HG03159 (cell line): ENCODE data around the gene OR11L1.

ENCODE experiments used
- ATAC-seq: cut with Tn5 transposase; IDR thresholded peaks from one replicate; pipeline ENCODE4 v1.9.1; 2021; ENCODE audit warnings: mild to moderate bottlenecking, moderate library complexity; ENCODE audit not compliant: unreplicated experiment

Gene OR11L1

DNA sequence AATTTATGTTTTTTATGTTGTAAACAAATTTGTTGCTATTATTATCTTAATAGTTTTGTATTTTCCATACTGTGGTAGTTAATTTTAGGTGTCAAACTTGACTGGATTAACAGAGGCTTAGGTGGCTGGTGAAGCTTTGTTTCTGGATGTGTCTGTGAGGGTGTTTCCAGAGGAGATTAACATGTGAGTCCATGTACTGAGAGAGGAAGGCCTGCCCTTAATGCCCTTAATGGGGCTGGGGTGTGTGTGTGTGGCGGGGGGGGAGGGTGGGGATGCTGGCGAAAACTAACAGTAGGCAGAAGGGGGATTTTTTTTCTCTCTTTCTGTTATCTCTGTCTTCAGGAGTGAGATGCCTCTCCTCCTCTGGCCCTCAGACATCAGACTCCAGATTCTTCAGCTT lies 19.6 kb downstream of the OR11L1 start:
- ATAC-seq: no peak

- no peak for ATAC-seq
These were observed 29.1 kb downstream of the OR11L1 start for GRCh38 chr1:247812637-247813036.

DNA sequence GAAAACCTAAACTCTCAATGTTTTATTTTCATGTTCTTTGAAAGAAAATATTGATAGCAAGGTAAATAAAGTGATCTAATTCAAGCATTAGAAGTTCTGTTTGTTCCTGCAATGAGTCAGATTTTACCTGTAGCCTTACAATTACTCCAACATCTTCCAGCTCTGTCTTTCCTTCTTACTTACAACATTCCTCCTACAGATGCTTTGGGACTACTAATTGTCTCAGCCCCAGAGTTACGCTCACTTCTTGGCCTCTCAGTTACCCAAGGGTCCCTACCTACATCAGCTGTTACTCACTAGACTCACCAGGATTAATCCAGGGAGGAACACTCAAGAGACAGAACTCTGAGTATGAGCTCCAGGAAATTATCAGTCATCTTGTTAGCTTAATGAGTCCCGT lies 44.2 kb downstream of the OR11L1 start:
- no peak for ATAC-seq
